ENCODE results near the gene AMOT.
"Not testable (repeated sequence)": the region's sequence is repeated elsewhere in the genome, so short reads cannot be mapped to it uniquely, and the experiment has no call there.

The AMOT gene

GRCh38 chrX:112840382-112841113 lies at the start of gene AMOT:
AMOT (minus strand) TSS chrX:112840831; CDS start chrX:112823126, 17,705 bp downstream.
- DNase-seq: peak; percentile 75

GRCh38 chrX:112889400-112889799 lies 48.8 kb upstream of the AMOT start:
- DNase-seq: no peak

- DNase-seq: no peak
These were observed 48.3 kb upstream of the AMOT start for GRCh38 chrX:112888916-112889315.

- no peak for DNase-seq
These were observed 37.1 kb upstream of the AMOT start for GRCh38 chrX:112877771-112878173.

- DNase-seq: no peak
These were observed 34.0 kb upstream of the AMOT start for GRCh38 chrX:112874614-112875013.

- DNase-seq: peak; percentile 24
These were observed 33.5 kb upstream of the AMOT start for GRCh38 chrX:112874175-112874574.

- peak; percentile 44 for DNase-seq
These were observed 28.0 kb upstream of the AMOT start for GRCh38 chrX:112868586-112868985.

- no peak for DNase-seq
These were observed 26.9 kb upstream of the AMOT start for GRCh38 chrX:112867570-112867969.

- peak; percentile 61 for DNase-seq
These were observed 25.5 kb upstream of the AMOT start for GRCh38 chrX:112866175-112866574.

- no peak for DNase-seq
These were observed 24.9 kb upstream of the AMOT start for GRCh38 chrX:112865464-112866025.

GRCh38 chrX:112863850-112864249 lies 23.2 kb upstream of the AMOT start:
- no peak for DNase-seq

GRCh38 chrX:112857478-112857878 lies 16.8 kb upstream of the AMOT start:
- DNase-seq: no peak

- DNase-seq: not testable (repeated sequence)
These were observed 14.3 kb upstream of the AMOT start for GRCh38 chrX:112854901-112855300.

GRCh38 chrX:112852851-112853250 lies 12.2 kb upstream of the AMOT start:
- no peak for DNase-seq

- DNase-seq: peak; percentile 33
These were observed 11.2 kb upstream of the AMOT start for GRCh38 chrX:112851806-112852205.

- no peak for DNase-seq
These were observed 10.6 kb upstream of the AMOT start for GRCh38 chrX:112851161-112851779.

- DNase-seq: no peak
These were observed 8.4 kb upstream of the AMOT start for GRCh38 chrX:112849016-112849415.

GRCh38 chrX:112846782-112847181 lies 6.2 kb upstream of the AMOT start:
- no peak for DNase-seq

- DNase-seq: peak; percentile 47
These were observed 5.6 kb upstream of the AMOT start for GRCh38 chrX:112846187-112846586.

GRCh38 chrX:112844250-112844649 lies 3.6 kb upstream of the AMOT start:
- no peak for DNase-seq

- no peak for DNase-seq
These were observed 1.2 kb upstream of the AMOT start for GRCh38 chrX:112841820-112842157.

- peak; percentile 87 for DNase-seq
These were observed 636 bp upstream of the AMOT start for GRCh38 chrX:112841114-112841819.

GRCh38 chrX:112839856-112840255 lies 775 bp downstream of the AMOT start:
- DNase-seq: no peak

- DNase-seq: no peak
These were observed 3.1 kb downstream of the AMOT start for GRCh38 chrX:112837531-112837930.
